Activated B cell treated with CpG ODN at 0.5 μM for 24 hours (primary cell): ENCODE data around the gene LRRC39. TPM values are rescaled to one million over a fixed set of nuclear protein-coding genes. Genes with fewer than 3 reads are reported as not detected.

Experiments used
- ATAC-seq: fragments of 200-7000 bp; cut with Tn5 transposase; one replicate; pipeline ENCODE4 v1.10.0; 2021; ENCODE audit warnings: low read depth, mild to moderate bottlenecking, moderate library complexity
- CTCF ChIA-PET: fragments of 350-600 bp; sonication (Branson Sonifier 250); formaldehyde crosslinking; loops from one replicate; lab custom pipeline; 2021; ENCODE audit warnings: antibody characterized with exemption; lab: Charles Lee
- POLR2A ChIA-PET: fragments of 350-600 bp; sonication (Branson Sonifier 250); formaldehyde crosslinking; loops from one replicate; lab custom pipeline; 2021; ENCODE audit warnings: antibody characterized with exemption; lab: Charles Lee
- DNase-seq: peaks from one replicate; pipeline ENCODE4 v3.0.0; 2022
- H3K27ac Mint-ChIP-seq: one replicate; pipeline ENCODE4 v1.8.0; 2020; ENCODE audit warnings: mixed read lengths
- H3K27me3 Mint-ChIP-seq: one replicate; pipeline ENCODE4 v1.8.0; 2021; ENCODE audit warnings: mixed read lengths
- H3K36me3 Mint-ChIP-seq: one replicate; pipeline ENCODE4 v1.8.0; 2021; ENCODE audit warnings: low read depth, mixed read lengths
- H3K4me1 Mint-ChIP-seq: one replicate; pipeline ENCODE4 v1.8.0; 2021; ENCODE audit warnings: mixed read lengths
- H3K4me3 Mint-ChIP-seq: one replicate; pipeline ENCODE4 v1.8.0; 2020; ENCODE audit warnings: mild to moderate bottlenecking, mixed read lengths
- H3K9me3 Mint-ChIP-seq: one replicate; pipeline ENCODE4 v1.8.0; 2020; ENCODE audit warnings: mixed read lengths
- intact Hi-C: fragments of 100-400 bp; cut with micrococcal nuclease; formaldehyde crosslinking; loops from one replicate; pipeline ENCODE4 v1.15.1; 2024
- total RNA-seq: library from RNA; stranded (reverse); gene quantifications from 2 replicates; pipeline ENCODE4 v1.2.3, GENCODE V29; 2022
- TF ChIP-seq, protein P1 (sequence below): fragments of 200-600 bp; IDR thresholded peaks from one replicate; pipeline ENCODE4 v1.8.0; 2022; ENCODE audit warnings: antibody characterized with exemption, mild to moderate bottlenecking

LRRC39 gene
- total RNA-seq, 1 donor from 2014 or later: 0.75 TPM

DNA sequence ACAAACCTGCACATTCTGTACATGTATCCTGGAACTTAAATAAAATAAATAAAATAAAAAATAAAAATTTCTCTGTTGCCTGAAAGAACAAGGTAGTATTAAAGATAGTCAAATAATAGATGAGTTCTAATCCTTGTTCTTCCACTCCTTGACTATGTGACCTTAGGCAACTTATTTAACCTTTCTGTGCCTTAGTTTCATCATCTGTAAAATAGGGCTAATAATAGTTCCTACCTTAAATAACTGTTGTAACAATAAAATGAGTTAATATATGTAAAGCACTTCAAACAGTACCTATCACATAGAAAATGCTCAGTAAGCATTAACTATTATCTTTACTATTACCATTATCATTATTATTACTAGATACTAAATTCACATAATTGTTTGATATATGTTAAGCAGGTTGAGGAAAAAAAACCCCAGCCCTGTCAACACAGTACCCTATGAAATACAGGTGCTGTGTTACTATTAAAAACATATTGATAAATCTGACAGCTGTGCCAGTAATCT lies 68.4 kb downstream of the LRRC39 start:
- ATAC-seq: no peak
- ChIA-PET POLR2A (interaction anchor here (0.7 kb wide), 1 partner anchor 18 kb away, joined by 3 read pairs; no protein-coding TSS in a partner anchor), CTCF (no interaction called here)
- Mint-ChIP-seq H3K27ac (no peak overlapping the region), H3K4me1 (no peaks in the 10 kb centered on the region), H3K4me3 (no peak overlapping the region), H3K9me3 (no peaks in the 10 kb centered on the region), H3K36me3 (peaks cover 22% of the 10 kb centered on the region), H3K27me3 (no peaks in the 10 kb centered on the region)
- no peak for DNase-seq
- TF ChIP-seq, protein P1, sequence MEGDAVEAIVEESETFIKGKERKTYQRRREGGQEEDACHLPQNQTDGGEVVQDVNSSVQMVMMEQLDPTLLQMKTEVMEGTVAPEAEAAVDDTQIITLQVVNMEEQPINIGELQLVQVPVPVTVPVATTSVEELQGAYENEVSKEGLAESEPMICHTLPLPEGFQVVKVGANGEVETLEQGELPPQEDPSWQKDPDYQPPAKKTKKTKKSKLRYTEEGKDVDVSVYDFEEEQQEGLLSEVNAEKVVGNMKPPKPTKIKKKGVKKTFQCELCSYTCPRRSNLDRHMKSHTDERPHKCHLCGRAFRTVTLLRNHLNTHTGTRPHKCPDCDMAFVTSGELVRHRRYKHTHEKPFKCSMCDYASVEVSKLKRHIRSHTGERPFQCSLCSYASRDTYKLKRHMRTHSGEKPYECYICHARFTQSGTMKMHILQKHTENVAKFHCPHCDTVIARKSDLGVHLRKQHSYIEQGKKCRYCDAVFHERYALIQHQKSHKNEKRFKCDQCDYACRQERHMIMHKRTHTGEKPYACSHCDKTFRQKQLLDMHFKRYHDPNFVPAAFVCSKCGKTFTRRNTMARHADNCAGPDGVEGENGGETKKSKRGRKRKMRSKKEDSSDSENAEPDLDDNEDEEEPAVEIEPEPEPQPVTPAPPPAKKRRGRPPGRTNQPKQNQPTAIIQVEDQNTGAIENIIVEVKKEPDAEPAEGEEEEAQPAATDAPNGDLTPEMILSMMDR: no peak
- intact Hi-C loops: no loop called here

GRCh38 chr1:100107696-100108095 lies 70.4 kb downstream of the LRRC39 start:
- H3K36me3 Mint-ChIP-seq: peaks cover 39% of the 10 kb centered on the region
- H3K27me3 Mint-ChIP-seq: no peaks in the 10 kb centered on the region
- intact Hi-C loops: no loop called here
- H3K27ac Mint-ChIP-seq: no peak overlapping the region
- no peaks in the 10 kb centered on the region for H3K9me3 Mint-ChIP-seq
- ATAC-seq (no peak), DNase-seq (no peak)
- TF ChIP-seq, protein P1: no peak
- H3K4me3 Mint-ChIP-seq: no peak overlapping the region
- POLR2A ChIA-PET: no interaction called here
- CTCF ChIA-PET: no interaction called here
- no peaks in the 10 kb centered on the region for H3K4me1 Mint-ChIP-seq

DNA sequence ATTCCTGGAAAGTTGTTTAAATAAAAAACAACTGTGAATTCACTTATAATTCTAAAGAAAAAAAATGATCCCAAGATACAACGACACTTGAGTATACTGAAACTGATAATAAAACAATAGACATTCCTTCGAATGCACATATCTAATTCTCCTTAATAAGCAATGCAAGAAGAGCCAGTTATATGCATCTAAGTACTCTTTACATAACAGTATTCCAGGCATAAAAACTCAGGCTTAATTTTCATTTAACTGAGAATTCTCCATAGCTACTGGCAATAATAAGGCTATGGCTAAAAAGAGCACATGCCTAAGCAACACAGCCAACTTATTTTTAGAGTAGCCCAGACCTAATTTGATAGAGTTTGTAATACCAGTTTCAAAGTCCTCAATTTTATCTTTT lies 76.5 kb downstream of the LRRC39 start:
- TF ChIP-seq, protein P1: no peak
- no peak for DNase-seq
- POLR2A ChIA-PET: no interaction called here
- no peaks in the 10 kb centered on the region for H3K9me3 Mint-ChIP-seq
- no peaks in the 10 kb centered on the region for H3K27me3 Mint-ChIP-seq
- intact Hi-C loops: no loop called here
- H3K36me3 Mint-ChIP-seq: peaks cover 62% of the 10 kb centered on the region
- ATAC-seq: no peak
- no peaks in the 10 kb centered on the region for H3K4me1 Mint-ChIP-seq
- no peak overlapping the region for H3K4me3 Mint-ChIP-seq
- CTCF ChIA-PET: no interaction called here
- no peak overlapping the region for H3K27ac Mint-ChIP-seq

DNA sequence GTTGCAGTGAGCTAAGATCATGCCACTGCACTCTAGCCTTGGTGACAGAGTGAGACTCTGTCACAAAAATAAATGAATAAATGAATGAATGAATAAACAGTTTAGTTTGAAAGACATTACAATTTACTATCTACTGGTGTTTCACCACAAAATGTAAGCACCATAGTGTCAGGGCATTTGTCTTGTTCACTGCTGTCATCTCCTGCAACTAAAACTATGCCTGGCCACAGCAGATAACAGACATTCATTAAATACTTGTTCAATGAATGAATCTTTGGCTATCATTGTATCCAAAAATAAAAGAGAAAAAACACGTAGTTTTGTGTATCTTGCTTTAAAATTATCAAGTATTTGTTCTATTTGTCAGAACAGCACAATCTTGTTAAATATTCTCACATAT lies 77.9 kb downstream of the LRRC39 start:
- Mint-ChIP-seq H3K4me3 (no peak overlapping the region), H3K4me1 (no peaks in the 10 kb centered on the region), H3K36me3 (peaks cover 60% of the 10 kb centered on the region), H3K27ac (no peak overlapping the region), H3K27me3 (no peaks in the 10 kb centered on the region), H3K9me3 (no peaks in the 10 kb centered on the region)
- ATAC-seq: no peak
- CTCF ChIA-PET: no interaction called here
- DNase-seq: no peak
- intact Hi-C loops: no loop called here
- TF ChIP-seq, protein P1: no peak
- POLR2A ChIA-PET: no interaction called here

Other genes starting within 250 kb of the LRRC39 start
- 18.3 and 21.1 TPM in 2 replicates for gene SLC35A3, start 208.3 kb downstream of the LRRC39 start, total RNA-seq
- 5.5 and 5.9 TPM in 2 replicates for gene SASS6, start 45.3 kb downstream of the LRRC39 start, total RNA-seq
- 27.2 and 31.4 TPM in 2 replicates for gene TRMT13, start 45.1 kb downstream of the LRRC39 start, total RNA-seq
- gene DBT, start 71.6 kb upstream of the LRRC39 start, total RNA-seq: 9.8 and 11.6 TPM in 2 replicates
- 32.3 and 34.5 TPM in 2 replicates for gene RTCA, start 88.0 kb upstream of the LRRC39 start, total RNA-seq
- 16.8 and 17.0 TPM in 2 replicates for gene CDC14A, start 174.2 kb upstream of the LRRC39 start, total RNA-seq